ENCODE data around the gene WDR44. TPM values are rescaled to one million over a fixed set of nuclear protein-coding genes. Genes with fewer than 3 reads are reported as not detected.

Gene WDR44
- polyA plus RNA-seq, 2 of the 4 experiments (the other 2 are of a cell fraction): 9.9 to 22.1 TPM

GRCh38 chrX:118364261-118364660 is 18.4 kb downstream of the WDR44 start:
- ChIA-PET CTCF (no interaction called here), POLR2A (no interaction called here)
- ATAC-seq (no peak), FAIRE-seq (no peak), DNase-seq (ENCODE audit: low read depth in 1 of 2, low spot score in 1 of 2) (no peak)
- Histone ChIP-seq H3K4me2 (no peak overlapping the region), H3K9me3 (no peaks in the 10 kb centered on the region), H3K4me3 (no peak overlapping the region), H3K27ac (no peak overlapping the region), H3K4me1 (peaks cover 9% of the 10 kb centered on the region; the same call in 2 of the 3 replicates)
- TF ChIP-seq FOSL2 (IDR thresholded peaks at IDR 0.05) (no peak), FOSL2 (CRISPR knock-in tag; IDR thresholded peaks at IDR 0.05) (no peak), ATOH8 (CRISPR knock-in tag; IDR thresholded peaks at IDR 0.05; ENCODE audit: low read depth) (no peak), HOXA7 (CRISPR knock-in tag; IDR thresholded peaks at IDR 0.05) (no peak), TFCP2L1 (CRISPR knock-in tag; IDR thresholded peaks at IDR 0.05) (no peak), RARB (CRISPR knock-in tag; IDR thresholded peaks at IDR 0.05) (no peak), HMGXB4 (CRISPR knock-in tag; IDR thresholded peaks at IDR 0.05; ENCODE audit: borderline replicate concordance) (no peak), ZNF302 (CRISPR knock-in tag; IDR thresholded peaks at IDR 0.05) (no peak), E2F6 (IDR thresholded peaks at IDR 0.05; ENCODE audit: borderline replicate concordance, low read depth) (no peak), BHLHE40 (IDR thresholded peaks at IDR 0.05; ENCODE audit: low read depth, low read length) (no peak), PBX3 (IDR thresholded peaks at IDR 0.05) (no peak), EHMT2 (IDR thresholded peaks at IDR 0.05; ENCODE audit: low read depth) (no peak), SMC3 (IDR thresholded peaks at IDR 0.05) (no peak)

- H3K4me3 ChIP-seq: no peak overlapping the region
- no peak for TF ChIP-seq FOXS1 (CRISPR knock-in tag; IDR thresholded peaks at IDR 0.05)
- TF ChIP-seq RCOR1 (IDR thresholded peaks at IDR 0.05; ENCODE audit: low read depth, low read length): no peak
- TF ChIP-seq EHMT2 (IDR thresholded peaks at IDR 0.05; ENCODE audit: low read depth): no peak
- no peak for TF ChIP-seq MAX (IDR thresholded peaks at IDR 0.05)
- no peak for TF ChIP-seq USF2 (IDR thresholded peaks at IDR 0.05)
- TF ChIP-seq FOSB (CRISPR knock-in tag; IDR thresholded peaks at IDR 0.05): no peak
- no peak for TF ChIP-seq HOXA7 (CRISPR knock-in tag; IDR thresholded peaks at IDR 0.05)
- TF ChIP-seq PBX3 (IDR thresholded peaks at IDR 0.05): no peak
- no peak for TF ChIP-seq TP53 (CRISPR knock-in tag; IDR thresholded peaks at IDR 0.05)
- no peak for TF ChIP-seq KDM1A (IDR thresholded peaks at IDR 0.05; ENCODE audit: low read depth)
- TF ChIP-seq ESRRA (IDR thresholded peaks at IDR 0.05; ENCODE audit: borderline replicate concordance, low read length): no peak
- TF ChIP-seq PHF8 (IDR thresholded peaks at IDR 0.05; ENCODE audit: borderline replicate concordance, low read depth): no peak
Observed at GRCh38 chrX:118367338-118367737, 21.4 kb downstream of the WDR44 start.

More at GRCh38 chrX:118367338-118367737, 21.4 kb downstream of the WDR44 start:
- Histone ChIP-seq H3K27ac (no peak overlapping the region), H3K4me2 (no peak overlapping the region), H3K4me1 (peaks cover 3% of the 10 kb centered on the region; the same call in 1 of the 3 replicates), H3K9me3 (no peaks in the 10 kb centered on the region)
- no peak for FAIRE-seq
- CTCF ChIA-PET: no interaction called here
- POLR2A ChIA-PET: no interaction called here
- ATAC-seq: no peak
- DNase-seq (ENCODE audit: low read depth in 1 of 2, low spot score in 1 of 2): no peak
